GM12873 (cell line): Measurements from ENCODE around the gene ACOX2.

Source experiments
- CTCF ChIP-seq: IDR thresholded peaks from 2 replicates; pipeline ENCODE4 v1.5.1; 2012; ENCODE audit warnings: low read depth, mild to moderate bottlenecking, moderate library complexity, low read length, control low read depth; ENCODE audit not compliant: insufficient read depth; ENCODE audit errors: missing control alignments

Gene ACOX2

GRCh38 chr3:58496206-58496857, 40.7 kb downstream of the ACOX2 start:
- no peak for TF ChIP-seq CTCF

GRCh38 chr3:58495101-58495500, 41.9 kb downstream of the ACOX2 start:
- no peak for TF ChIP-seq CTCF

GRCh38 chr3:58494107-58494506, 42.9 kb downstream of the ACOX2 start:
- TF ChIP-seq CTCF: no peak

- no peak for TF ChIP-seq CTCF
Observed at GRCh38 chr3:58492494-58492905, 44.5 kb downstream of the ACOX2 start.

GRCh38 chr3:58491506-58492402, 45.2 kb downstream of the ACOX2 start, which contains the start of gene KCTD6:
TSS of gene KCTD6 (plus strand) at chr3:58492096. CDS start at chr3:58498756, 6,660 bp downstream.
- peak; percentile 70 for TF ChIP-seq CTCF

- no peak for TF ChIP-seq CTCF
Observed at GRCh38 chr3:58490860-58491501, 46.0 kb downstream of the ACOX2 start.

GRCh38 chr3:58488967-58489366, 48.0 kb downstream of the ACOX2 start:
- no peak for TF ChIP-seq CTCF
